HG02623 (cell line): ENCODE measurements around the gene GRIK3.

ENCODE experiments used
- ATAC-seq: cut with Tn5 transposase; IDR thresholded peaks from one replicate; pipeline ENCODE4 v1.9.1; 2021; ENCODE audit warnings: moderate library complexity; ENCODE audit not compliant: unreplicated experiment

The GRIK3 gene

DNA sequence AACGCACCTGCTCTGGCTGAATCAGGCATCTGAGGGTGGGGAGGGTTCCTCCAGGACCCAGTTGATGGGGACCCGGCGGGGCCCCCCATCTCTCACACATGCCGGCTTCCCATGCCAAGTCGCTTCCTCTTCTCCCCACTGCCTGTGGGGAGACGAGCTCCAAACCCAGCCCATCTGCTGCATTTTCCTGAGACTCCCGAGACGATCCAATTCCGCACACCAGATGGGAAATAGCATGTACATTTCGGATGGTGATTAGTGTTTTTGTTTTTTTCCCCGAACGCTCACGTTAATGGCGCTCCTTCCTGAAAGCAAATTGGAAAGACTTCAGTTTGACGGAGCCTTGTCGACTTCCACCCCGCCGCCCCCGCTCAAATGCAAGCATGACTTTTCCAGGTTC lies 13.2 kb upstream of the GRIK3 start:
- no peak for ATAC-seq

DNA sequence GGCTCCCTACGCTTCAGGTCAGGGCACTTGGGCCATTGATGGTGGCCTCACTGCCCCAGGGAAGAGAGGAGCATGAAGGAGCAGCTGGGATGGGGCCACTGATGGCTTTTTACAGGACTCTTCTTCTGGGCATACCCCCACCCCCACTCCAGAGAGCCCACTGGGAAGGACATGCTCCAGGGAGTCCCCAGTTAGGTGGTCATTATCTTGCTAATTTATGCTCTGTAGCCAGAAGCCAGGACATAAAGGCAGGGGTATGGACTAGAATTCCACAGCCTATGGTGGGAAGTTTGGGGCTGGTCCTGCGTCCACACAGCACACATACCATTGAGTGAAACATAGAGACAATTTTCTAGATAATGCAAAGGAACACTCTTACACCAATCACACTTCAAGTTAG lies 8.8 kb upstream of the GRIK3 start:
- no peak for ATAC-seq

DNA sequence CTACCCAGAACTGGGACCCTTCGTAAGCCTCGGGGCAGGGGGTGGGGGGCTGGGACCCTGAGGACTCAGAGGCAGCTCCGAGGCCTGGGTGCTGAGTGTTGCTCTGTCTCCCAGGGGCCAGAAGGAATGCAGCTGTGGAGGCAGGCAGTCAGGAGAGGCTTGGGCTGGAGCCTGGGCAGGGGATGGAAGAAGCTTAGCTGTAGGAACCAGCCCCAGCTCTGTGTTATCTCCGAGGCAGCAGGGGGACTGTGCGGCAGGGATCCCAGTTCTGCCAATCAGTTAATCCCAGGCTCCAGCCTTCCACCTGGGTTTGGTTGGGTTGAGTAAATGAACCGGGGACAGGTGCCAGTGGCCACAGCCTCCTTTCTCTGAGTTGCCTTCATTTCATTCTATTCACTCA lies 8.2 kb upstream of the GRIK3 start:
- no peak for ATAC-seq

DNA sequence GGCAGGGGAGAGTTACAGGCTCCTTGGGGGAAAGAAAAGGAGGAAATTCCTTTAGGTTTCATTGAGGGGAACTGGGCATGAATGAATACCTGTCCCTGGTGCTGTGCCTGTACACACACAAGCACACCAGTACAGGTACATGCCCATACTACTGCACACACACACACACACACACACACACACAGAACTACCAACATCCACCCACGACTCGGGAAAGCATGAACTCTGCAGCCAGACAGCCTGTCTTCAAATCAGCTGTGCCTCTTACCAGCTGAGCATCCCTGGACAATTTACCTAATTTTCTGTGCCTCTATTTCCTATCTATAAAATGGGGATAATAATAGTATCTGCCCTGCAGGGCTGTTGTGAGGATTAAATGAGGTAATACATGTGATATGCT lies 7.2 kb upstream of the GRIK3 start:
- ATAC-seq: no peak

DNA sequence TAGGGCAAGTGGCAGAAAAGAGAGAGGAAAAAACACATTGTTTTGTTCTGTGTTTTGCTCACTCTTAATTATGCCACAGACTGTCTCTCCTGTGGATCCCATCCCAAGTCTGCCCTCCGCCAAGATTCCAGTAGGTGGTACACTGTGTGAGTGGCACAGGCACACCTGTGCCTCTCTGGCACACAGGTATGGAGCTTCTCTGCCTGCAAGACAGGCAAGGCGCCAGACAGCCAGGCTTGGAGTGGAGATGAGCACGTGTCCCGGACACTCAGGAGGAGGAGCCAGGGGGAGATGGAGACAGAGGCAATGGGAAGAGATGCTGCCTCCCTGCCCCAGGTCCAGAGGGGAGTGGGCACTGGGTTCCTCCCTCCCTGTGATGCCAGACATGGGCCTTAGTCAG lies 6.5 kb upstream of the GRIK3 start:
- no peak for ATAC-seq

DNA sequence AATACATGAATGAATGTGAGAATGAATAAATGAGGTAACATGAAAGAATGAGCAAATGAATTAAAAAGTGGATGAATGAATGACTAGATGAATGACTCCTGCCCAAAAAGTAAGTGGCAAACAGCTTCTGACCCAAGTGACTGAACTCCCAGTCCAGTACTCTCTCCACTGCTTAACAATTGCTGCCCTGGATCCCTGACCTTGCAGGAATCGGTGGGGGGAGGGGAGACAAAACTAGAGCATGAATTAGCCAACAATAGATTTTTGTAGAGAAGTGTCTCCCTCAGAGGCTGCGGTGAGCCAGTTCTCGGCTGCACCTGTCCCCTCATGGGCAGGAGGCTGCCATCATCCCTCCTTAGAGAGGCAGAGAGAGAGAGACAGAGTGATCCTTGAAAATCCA lies 5.9 kb upstream of the GRIK3 start:
- no peak for ATAC-seq

DNA sequence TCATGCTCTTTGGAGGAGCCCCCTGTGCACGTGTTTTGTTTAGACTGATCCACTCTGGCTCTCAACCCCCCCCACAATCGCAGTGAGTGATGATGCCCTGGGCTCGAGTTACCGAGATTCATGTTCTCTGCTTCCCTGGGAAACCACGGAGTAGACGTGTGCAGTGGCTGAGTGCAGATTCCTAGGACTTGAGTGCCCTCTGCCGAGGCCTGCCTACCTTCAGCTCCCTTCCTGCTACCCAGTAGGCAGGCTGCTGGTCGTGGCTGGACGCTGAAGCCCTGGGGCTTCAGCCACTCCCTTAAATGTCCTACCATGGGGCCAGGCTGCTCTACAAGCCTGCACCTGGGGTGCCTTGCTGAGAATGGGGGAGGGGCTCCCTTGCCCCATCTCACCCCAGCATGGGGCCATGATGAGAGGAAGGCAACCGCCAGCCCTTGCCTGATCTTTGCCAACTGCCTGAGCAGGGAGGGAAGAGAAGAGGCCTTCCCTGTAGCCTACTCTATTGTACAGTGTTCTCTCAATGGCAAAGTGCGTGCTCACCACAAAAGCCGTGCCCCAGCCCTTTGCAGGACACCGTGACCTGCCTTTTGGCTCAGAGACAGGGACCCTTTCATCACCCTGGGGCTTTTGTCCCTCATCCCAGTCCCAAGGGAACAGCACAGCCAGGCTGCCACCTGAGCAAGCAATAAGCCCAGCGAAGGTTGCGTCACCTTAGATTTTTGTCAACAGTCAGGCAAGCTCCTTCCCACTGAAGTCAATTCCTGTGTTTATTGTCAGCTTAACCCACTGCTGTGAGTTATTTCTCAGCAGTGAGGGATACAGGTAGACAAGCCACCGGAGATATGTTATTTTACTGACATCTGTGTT lies 4.1 kb upstream of the GRIK3 start:
- ATAC-seq: no peak

DNA sequence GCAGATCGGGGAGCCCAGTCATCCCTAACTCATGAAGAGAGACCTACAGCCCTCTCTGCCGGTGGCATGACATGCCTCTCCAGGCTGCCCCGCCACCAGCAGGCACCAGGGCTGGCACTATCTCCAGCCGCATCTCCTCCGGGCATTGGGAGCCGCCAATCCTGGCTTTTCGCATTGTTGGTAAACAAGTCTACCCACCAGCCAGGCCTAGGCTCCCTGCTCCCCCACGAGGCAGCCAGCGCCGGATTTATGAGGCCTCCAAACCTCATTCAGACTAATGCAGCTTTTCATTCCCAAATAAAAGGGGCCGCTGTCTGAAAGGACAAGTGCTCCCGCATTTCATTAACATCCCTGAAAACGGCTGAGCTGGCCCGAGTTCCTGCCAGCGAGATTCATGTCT lies 3.4 kb upstream of the GRIK3 start:
- ATAC-seq: no peak

DNA sequence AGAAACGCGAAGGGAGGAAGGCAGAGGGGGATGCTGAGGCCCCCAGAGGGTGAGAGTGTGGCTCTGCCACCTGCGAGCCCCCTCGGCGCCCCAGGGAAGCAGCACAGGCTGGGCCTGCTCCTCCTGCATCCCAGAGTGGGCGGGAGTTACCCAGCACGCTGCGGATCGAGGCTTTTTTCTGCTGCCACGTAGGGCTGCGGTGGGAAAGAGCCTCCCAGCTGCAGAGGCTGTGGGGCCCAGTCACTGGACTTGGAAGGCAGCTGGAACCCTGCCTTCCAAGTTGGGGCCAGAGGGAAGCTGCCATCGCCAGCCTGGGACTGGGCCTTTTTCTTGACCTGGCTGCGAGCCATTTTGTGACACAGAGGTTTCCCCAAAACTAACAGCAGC lies 2.3 kb upstream of the GRIK3 start:
- ATAC-seq: no peak

DNA sequence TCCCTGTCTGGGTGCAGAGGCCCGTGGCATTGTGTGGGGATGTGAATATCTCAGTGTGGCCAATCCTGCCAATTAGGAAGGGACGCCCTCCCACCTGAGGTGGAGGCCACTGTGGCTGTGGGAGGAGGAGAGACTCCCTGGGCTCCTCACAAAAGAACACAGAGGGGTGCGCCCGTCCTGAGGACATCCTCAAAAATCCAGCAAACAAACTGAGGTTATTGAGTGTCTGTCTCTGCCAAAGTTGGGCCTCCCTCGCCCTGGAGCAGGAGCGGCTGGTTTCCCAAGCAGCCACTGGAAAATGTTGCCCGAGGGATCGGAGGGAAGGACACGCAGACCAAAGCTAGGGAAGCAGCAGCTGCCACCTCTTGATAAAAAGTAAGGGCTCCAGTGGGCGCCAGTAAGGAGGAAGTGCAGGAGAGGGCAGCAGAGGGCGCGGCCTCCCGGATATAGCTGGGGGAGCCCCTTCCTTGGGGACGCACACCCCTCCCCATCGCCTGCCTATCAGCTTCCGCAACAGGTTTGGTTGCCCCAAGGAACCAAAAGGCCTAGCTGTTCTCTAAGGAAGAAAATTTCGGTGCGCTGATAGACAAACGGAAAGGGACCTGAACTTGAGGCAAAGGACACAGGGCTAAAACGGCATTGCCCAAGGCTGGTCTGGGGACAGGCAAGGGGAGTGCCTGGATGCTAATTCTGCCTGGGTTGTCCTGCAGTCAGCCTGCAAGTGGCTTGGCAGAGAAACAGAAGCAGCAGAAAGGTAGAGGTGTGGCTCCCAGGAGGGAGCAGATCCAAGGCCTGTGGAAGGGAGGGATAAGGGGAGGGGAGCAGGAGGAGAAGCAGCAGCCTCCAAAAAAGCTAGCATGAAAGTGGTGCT lies 1.7 kb upstream of the GRIK3 start:
- no peak for ATAC-seq

DNA sequence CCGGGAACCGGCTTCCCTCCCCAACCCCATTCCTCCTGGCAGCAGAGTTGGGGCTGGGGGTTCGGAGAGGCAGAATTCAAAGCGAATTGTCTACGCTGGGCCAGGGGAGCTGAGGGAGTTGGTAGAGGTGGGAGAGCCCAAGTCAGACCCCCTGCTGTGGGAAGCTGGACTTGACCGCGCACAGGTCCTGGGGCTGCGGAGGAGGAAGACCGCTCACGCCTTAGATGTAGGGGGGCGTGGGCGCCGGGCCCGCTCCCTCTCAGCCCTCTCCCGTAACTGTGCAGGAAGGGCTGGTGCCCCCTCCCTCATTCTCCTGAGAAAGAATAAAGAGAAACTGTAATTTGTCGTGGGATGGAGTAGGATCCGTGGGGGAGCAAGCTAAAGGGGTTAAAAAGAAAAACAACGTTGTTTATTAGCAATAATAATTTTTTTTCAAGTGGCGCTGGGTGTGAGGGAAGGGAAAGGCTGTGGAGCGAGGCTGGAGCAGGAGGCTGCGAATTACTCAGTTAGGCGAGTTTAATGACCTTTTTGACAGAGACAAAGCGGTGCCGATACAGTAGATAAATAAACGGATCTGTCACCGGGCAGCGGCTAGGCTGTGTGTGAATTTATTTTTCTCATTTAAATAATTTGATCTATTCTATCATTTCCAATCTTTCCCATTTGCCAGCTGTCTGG lies 838 bp upstream of the GRIK3 start:
- ATAC-seq: no peak

DNA sequence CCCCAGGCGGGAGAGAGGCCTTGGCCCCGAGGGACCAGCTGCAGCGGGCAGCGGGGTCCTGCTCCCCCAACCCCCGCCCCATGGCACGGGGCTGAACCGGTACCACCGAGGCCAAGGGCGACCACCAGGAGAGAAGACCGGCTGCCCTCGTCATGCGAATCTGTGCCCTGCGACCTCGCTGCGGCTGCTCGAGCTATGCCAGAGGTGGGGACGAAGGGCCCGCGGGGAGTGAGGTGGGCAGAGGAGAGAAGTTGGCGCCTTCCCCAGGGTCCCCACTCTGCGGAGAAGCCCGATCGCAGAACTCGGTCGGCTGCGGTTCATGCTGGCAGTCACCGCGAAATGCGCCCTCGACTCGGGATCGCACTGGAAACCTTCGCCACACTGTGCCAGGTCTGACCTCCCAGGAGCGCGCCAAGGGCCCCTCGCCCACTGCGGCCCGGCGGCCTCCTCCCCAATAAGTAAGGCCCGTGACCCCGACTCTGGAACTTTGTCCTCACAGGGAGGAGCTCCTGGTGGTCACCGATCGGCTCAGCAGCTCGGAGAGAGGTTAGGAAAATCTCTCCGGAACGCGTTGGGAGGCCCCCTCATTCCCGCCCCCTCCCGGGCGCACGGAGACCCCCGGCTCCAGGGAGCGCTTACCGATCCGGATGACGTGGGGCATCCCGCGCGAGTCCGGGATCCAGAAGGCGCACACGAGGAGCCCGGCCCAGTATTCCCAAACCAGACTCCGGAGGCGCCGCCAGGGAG lies 787 bp downstream of the GRIK3 start:
- no peak for ATAC-seq

DNA sequence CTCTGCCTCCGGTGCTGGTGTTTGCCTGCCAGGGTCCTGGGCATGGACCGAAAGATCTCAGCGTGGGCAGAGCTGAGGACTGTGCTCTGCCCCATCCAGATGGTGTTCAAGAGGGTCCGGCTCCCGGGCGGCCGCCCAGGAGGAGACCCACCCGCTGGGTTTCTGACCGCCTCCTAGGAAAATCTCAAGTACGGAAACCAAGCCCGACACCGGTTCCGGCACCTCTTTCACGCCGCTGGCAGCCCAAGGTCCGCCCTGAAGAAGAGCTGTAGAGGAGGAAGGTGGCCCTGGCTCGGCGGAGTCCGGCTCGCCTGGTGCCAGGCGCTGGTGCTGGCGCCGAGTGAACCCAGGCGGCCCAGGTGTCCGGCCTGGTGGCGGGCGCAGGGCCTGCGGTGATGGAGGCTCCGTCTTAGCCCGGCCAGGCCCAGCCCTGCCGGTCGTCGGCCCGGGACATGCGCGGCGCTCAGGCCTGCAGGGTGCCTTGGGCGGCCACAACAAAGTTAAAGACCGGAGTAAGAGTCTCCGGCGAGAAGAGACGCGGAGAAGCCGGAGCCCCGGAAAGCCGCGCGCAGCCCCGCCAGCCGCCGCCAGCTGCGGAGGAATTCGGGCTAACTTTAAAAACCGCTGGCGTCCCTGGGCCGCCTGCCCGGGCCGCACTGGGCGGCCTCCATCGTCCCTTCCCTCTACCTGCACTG lies 1.5 kb downstream of the GRIK3 start:
- no peak for ATAC-seq

DNA sequence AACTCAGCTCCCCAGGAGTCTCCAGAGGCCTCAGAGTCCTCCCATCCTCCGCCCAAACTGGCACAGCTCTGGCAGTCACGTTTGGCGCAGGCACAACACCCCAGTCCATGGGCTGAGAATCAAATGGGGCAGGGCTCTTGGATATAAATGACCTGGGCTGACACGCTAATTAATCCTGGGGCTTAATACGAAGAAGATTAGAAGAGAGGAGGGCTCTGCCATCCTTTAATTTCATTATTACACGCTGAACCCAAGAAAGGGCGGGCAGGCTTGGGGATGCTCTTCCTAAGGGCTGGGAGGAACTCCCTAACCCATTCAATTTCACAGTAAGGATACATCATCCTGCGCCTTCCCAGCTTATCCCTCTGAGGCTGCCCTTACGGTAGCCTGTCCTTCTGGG lies 2.4 kb downstream of the GRIK3 start:
- ATAC-seq: no peak

DNA sequence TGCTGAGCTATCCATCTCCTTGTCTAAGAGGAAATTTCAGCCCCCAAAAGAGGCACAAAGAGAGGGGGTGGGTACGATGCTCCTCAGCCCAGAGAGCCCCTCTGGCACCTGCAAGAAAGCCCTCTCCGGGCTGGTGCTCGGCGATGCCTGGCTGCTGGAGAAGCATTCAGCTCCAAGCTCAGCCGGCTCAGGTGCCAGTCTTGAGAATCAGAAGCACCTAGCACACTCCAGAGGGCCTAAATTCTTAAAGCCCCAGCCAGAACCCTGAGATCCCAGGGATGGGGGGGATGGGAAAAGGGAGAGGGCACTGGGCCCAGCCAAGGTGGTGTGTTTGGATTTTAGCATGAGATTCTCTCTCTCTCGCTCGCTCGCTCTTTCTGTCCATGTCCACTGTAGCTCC lies 2.9 kb downstream of the GRIK3 start:
- no peak for ATAC-seq

DNA sequence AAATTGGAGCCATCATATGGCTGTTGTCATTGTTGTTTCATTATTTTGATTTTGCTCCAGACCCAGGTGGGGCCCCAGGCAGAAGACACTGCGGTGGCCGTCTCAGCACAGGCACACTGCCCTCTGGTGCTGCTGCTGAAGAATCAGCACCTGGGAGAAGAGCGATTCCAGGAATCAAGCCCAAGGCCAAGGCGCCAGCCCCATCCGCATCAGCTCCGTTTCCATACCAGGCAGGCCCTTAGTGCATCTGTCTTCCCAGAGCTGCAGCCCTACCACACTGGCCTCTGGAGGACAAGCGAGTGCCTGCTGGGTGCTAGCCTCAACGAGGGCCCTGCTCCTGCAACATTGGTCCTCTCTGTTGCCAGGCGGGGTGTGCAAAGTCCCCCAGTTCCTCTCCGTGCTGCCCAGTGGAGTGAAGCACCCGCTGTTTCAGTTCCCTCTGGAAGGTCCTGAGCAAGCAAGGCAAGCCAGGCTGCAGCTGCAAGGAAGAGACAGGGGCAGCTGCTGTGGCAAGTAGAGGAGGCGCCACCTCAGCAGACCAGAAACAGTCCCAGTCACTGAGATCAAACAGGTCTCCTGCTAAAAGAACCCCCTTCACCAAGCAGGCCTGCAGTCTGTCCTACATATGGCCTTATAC lies 5.2 kb downstream of the GRIK3 start:
- no peak for ATAC-seq

DNA sequence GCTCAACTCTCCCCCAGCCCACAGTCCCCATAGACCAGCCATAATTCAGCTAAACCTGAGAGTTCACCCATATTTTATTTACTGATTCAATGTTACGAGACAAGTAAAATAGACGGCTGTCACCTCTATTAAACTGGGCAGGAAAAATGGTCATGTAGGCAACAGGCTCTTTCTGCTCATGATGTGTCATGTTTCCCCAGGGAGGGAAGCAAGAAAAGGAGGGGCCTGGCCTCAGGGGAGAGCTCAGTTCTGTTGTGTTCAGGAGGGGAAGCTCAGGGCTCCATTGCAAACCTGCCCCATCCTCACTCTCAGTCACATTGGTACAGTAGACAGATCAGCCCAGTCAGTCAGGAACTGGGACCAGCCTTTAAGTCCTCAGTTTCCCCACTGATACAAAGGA lies 12.8 kb downstream of the GRIK3 start:
- no peak for ATAC-seq

DNA sequence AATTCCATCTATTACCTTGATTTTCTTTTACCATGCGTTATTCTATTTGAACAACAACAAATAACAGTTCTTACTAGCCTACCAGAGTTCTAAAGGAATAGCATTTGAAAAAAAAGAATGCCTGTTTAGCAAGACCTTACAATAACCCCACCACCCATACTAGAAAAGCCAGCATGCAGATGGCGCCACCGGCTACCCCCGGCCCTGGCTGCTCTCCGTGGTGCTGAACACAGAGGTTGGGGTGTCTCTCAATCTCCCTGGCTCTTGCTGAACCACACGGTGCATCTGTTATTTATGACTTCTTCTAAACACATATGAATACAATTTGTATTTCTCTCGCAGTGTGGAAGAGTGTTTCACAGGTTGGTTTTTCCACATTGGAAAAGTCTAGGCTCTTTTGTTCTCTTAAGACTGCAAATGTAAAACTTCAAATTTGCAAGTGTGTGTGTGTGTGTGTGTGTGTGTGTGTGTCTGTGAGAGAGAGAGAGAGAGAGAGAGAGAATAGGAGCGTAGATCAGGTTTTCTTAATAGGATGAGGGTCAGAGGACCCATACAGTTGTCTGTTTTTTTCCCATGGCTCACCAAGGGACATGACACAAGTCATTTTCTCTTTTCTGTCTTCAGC lies 13.6 kb downstream of the GRIK3 start:
- no peak for ATAC-seq

DNA sequence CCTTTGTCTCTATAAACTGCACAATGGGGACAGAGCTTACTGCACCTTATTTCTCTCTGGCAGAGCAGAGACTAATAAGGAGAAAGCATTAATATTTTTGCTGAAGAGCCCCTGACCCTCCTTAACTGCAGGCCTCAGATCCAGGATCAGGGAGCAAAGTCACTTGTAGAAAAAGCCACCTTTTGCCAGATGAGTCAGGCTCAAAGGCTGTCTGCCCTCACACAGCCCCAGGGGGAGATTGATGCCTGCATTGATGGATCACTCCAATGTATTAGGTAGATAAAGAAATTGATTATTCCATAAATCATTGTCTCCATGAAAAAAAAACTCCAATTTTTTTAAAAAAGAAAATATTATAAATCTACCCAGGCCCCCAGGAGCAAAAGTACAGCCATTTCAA lies 15.8 kb downstream of the GRIK3 start:
- no peak for ATAC-seq
